Progenitor cell of endocrine pancreas (in vitro differentiated cells): ENCODE data around the gene SPAG16. TPM values are rescaled to one million over a fixed set of nuclear protein-coding genes. Genes with fewer than 3 reads are reported as not detected.

Experiments used
- DNase-seq: peaks from one replicate; pipeline ENCODE4 v3.0.0; 2021; ENCODE audit warnings: low spot score; ENCODE audit not compliant: unreplicated experiment
- H3K27ac Mint-ChIP-seq: 2 replicates; pipeline ENCODE4 v1.8.0; 2021; ENCODE audit warnings: mild to moderate bottlenecking, moderate library complexity, mixed read lengths
- H3K27me3 Mint-ChIP-seq: 2 replicates; pipeline ENCODE4 v1.8.0; 2021; ENCODE audit warnings: mixed read lengths
- H3K36me3 Mint-ChIP-seq: 2 replicates; pipeline ENCODE4 v1.8.0; 2022; ENCODE audit warnings: mixed read lengths; ENCODE audit not compliant: insufficient read depth
- H3K4me1 Mint-ChIP-seq: 2 replicates; pipeline ENCODE4 v1.8.0; 2021; ENCODE audit warnings: low read depth, mixed read lengths
- H3K4me3 Mint-ChIP-seq: 2 replicates; pipeline ENCODE4 v1.8.0; 2021; ENCODE audit warnings: low read depth, mild to moderate bottlenecking, moderate library complexity, mixed read lengths
- H3K9me3 Mint-ChIP-seq: 2 replicates; pipeline ENCODE4 v1.8.0; 2021; ENCODE audit warnings: low read depth, mixed read lengths
- CTCF ChIP-seq: fragments of 200-600 bp; sonication (generic); IDR thresholded peaks from one replicate; pipeline ENCODE4 v1.5.0; 2021; ENCODE audit warnings: antibody characterized with exemption, mild to moderate bottlenecking; ENCODE audit not compliant: unreplicated experiment
- total RNA-seq: library from RNA; stranded (reverse); gene quantifications from 2 replicates; pipeline ENCODE4 v1.2.1, GENCODE V29; 2021

Gene SPAG16
- total RNA-seq, 1 donor from 2014 or later, result 52.8 TPM

- Mint-ChIP-seq H3K9me3 (peaks cover 9% of the 10 kb centered on the region), H3K27ac (no peak overlapping the region), H3K4me1 (peaks cover 32% of the 10 kb centered on the region), H3K36me3 (peaks cover 2% of the 10 kb centered on the region), H3K27me3 (no peaks in the 10 kb centered on the region), H3K4me3 (no peak overlapping the region)
- TF ChIP-seq CTCF, result no peak
- no peak for DNase-seq
Observed at GRCh38 chr2:213253162-213253561, 31.1 kb upstream of the SPAG16 start.

GRCh38 chr2:213259266-213259665 lies 25.0 kb upstream of the SPAG16 start:
- no peak overlapping the region for H3K4me3 Mint-ChIP-seq
- H3K36me3 Mint-ChIP-seq, result peaks cover 2% of the 10 kb centered on the region

GRCh38 chr2:213261237-213261636 lies 23.0 kb upstream of the SPAG16 start:
- Mint-ChIP-seq H3K4me3 (no peak overlapping the region), H3K4me1 (peaks cover 10% of the 10 kb centered on the region), H3K27ac (peak overlapping the region; percentile 42), H3K9me3 (peaks cover 4% of the 10 kb centered on the region), H3K36me3 (no peaks in the 10 kb centered on the region), H3K27me3 (no peaks in the 10 kb centered on the region)
- no peak for DNase-seq
- no peak for TF ChIP-seq CTCF

More at GRCh38 chr2:213259266-213259665, 25.0 kb upstream of the SPAG16 start:
- Mint-ChIP-seq H3K4me1 (peaks cover 9% of the 10 kb centered on the region), H3K27me3 (no peaks in the 10 kb centered on the region), H3K9me3 (peaks cover 9% of the 10 kb centered on the region), H3K27ac (no peak overlapping the region)
- no peak for TF ChIP-seq CTCF
- DNase-seq, result no peak

GRCh38 chr2:213261715-213262114 lies 22.5 kb upstream of the SPAG16 start:
- no peaks in the 10 kb centered on the region for H3K36me3 Mint-ChIP-seq
- no peak overlapping the region for H3K4me3 Mint-ChIP-seq
- no peak for TF ChIP-seq CTCF
- H3K4me1 Mint-ChIP-seq, result peaks cover 10% of the 10 kb centered on the region
- H3K9me3 Mint-ChIP-seq, result peaks cover 3% of the 10 kb centered on the region
- no peak for DNase-seq
- peak overlapping the region; percentile 42 for H3K27ac Mint-ChIP-seq
- no peaks in the 10 kb centered on the region for H3K27me3 Mint-ChIP-seq

GRCh38 chr2:213265679-213266078 lies 18.6 kb upstream of the SPAG16 start:
- Mint-ChIP-seq H3K27ac (no peak overlapping the region), H3K4me3 (no peak overlapping the region), H3K9me3 (peaks cover 3% of the 10 kb centered on the region), H3K27me3 (no peaks in the 10 kb centered on the region), H3K36me3 (no peaks in the 10 kb centered on the region), H3K4me1 (peaks cover 9% of the 10 kb centered on the region)
- TF ChIP-seq CTCF, result no peak
- DNase-seq, result no peak
